OCI-LY7 (cell line): ENCODE data around the gene HPSE2. TPM values are rescaled to one million over a fixed set of nuclear protein-coding genes. Genes with fewer than 3 reads are reported as not detected.
"Not testable (repeated sequence)": the region's sequence is repeated elsewhere in the genome, so short reads cannot be mapped to it uniquely, and the experiment has no call there.

Source experiments
- BruUV-seq: library from RNA; stranded (reverse); fragments of 400-500 nt; replicated peaks from 2 replicates; lab custom pipeline; 2021; lab: Mats Ljungman, UMichigan
- CTCF ChIA-PET: fragments of 300-600 bp; sonication (Branson Sonifier 250); formaldehyde crosslinking; loops from one replicate; lab custom pipeline; 2022; ENCODE audit warnings: antibody characterized with exemption; ENCODE audit not compliant: unreplicated experiment; lab: Charles Lee
- POLR2A ChIA-PET: fragments of 300-600 bp; sonication (Branson Sonifier 250); formaldehyde crosslinking; loops from one replicate; lab custom pipeline; 2022; ENCODE audit warnings: antibody characterized with exemption; lab: Charles Lee
- DNase-seq: peaks from one replicate; pipeline ENCODE4 v3.0.0-alpha.2; 2015; ENCODE audit warnings: low spot score
- H2AFZ ChIP-seq: fragments of 200-600 bp; sonication (generic), shearing (Covaris generic); 2 replicates; pipeline ENCODE4 v1.6.1; 2014; ENCODE audit warnings: mild to moderate bottlenecking, antibody characterized with exemption, low read length, moderate library complexity
- H3K27ac ChIP-seq: fragments of 200-600 bp; sonication (generic); 2 replicates; pipeline ENCODE4 v1.5.1; 2014; ENCODE audit warnings: mixed run types, low read depth, mild to moderate bottlenecking, moderate library complexity, low read length, inconsistent platforms; ENCODE audit not compliant: poor library complexity, severe bottlenecking
- H3K36me3 ChIP-seq: fragments of 200-600 bp; sonication (generic); 2 replicates; pipeline ENCODE4 v1.6.1; 2014; ENCODE audit warnings: mild to moderate bottlenecking, antibody characterized with exemption, low read length, moderate library complexity, mixed read lengths; ENCODE audit not compliant: insufficient read depth
- H3K4me1 ChIP-seq: fragments of 200-600 bp; sonication (generic); 2 replicates; pipeline ENCODE4 v1.5.1; 2014; ENCODE audit warnings: mild to moderate bottlenecking, low read length; ENCODE audit not compliant: insufficient read depth, poor library complexity, severe bottlenecking
- H3K4me2 ChIP-seq: fragments of 200-600 bp; sonication (generic); 2 replicates; pipeline ENCODE4 v1.6.1; 2014; ENCODE audit warnings: mild to moderate bottlenecking, low read length
- H3K4me3 ChIP-seq: fragments of 200-600 bp; sonication (generic); 2 replicates; pipeline ENCODE4 v1.5.1; 2014; ENCODE audit warnings: mild to moderate bottlenecking, low read depth, low read length; ENCODE audit not compliant: poor library complexity, severe bottlenecking
- H3K79me2 ChIP-seq: fragments of 200-600 bp; sonication (generic); 2 replicates; pipeline ENCODE4 v1.6.1; 2016; ENCODE audit warnings: low read depth, mild to moderate bottlenecking, low read length, moderate library complexity, mixed read lengths; ENCODE audit not compliant: insufficient read depth
- H3K9me2 ChIP-seq: fragments of 200-600 bp; sonication (generic); 2 replicates; pipeline ENCODE4 v1.6.1; 2016; ENCODE audit warnings: mild to moderate bottlenecking, low read length, mixed read lengths; ENCODE audit not compliant: insufficient read depth
- H3K9me3 ChIP-seq: fragments of 200-600 bp; sonication (generic); 2 replicates; pipeline ENCODE4 v1.6.1; 2014; ENCODE audit warnings: mild to moderate bottlenecking, mixed run types, low read length, mixed read lengths
- H4K20me1 ChIP-seq: fragments of 200-600 bp; sonication (generic); 2 replicates; pipeline ENCODE4 v1.6.1; 2014; ENCODE audit warnings: mild to moderate bottlenecking, antibody characterized with exemption, low read length, moderate library complexity, mixed read lengths; ENCODE audit not compliant: insufficient read depth
- EZH2phosphoT487 ChIP-seq: fragments of 200-600 bp; sonication (generic); IDR thresholded peaks from 2 replicates; pipeline ENCODE4 v1.6.1; 2018; ENCODE audit warnings: low read depth, borderline replicate concordance, mild to moderate bottlenecking, mixed run types, antibody characterized with exemption, low read length, moderate library complexity, mixed read lengths
- intact Hi-C: fragments of 100-400 bp; cut with micrococcal nuclease; formaldehyde crosslinking; loops from one replicate; pipeline ENCODE4 v1.10.0; 2022; ENCODE audit not compliant: unreplicated experiment
- total RNA-seq, 2 experiments: library from RNA; depleted of rRNA in 1 of 2; stranded (reverse); fragments of >200 nt in 1 of 2; shearing (Covaris generic) in 1 of 2; gene quantifications; 2 replicates each; pipeline ENCODE4 v1.2.3, GENCODE V29; 2014 to 2022
- TF ChIP-seq, protein P1 (sequence below): fragments of 200-600 bp; sonication (generic); conservative IDR thresholded peaks from 2 replicates; pipeline ENCODE4 v1.5.1; 2014; ENCODE audit warnings: mild to moderate bottlenecking, antibody characterized with exemption, low read length, moderate library complexity, mixed read lengths

HPSE2 gene
- total RNA-seq, 2 experiments from 2014 or later, result not detected

DNA sequence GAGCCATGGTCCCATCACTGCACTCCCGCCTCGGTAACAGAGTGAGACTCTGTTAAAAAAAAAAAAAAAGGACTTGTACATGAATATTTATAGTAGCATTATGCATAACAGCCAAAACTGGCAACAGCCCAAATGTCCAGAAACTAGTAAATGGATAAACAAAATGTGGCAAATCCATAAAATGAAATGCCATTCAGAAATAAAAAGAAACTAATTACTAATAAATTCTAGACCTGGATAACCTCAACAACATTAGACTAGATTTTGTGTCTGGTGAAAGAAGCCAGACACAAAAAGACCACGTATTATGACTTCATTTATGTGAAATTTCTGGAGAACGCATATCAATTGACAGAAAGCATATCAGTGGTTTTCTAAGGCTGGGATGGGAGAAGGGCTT lies 74.5 kb downstream of the HPSE2 start:
- no peak for TF ChIP-seq EZH2phosphoT487
- TF ChIP-seq, protein P1, sequence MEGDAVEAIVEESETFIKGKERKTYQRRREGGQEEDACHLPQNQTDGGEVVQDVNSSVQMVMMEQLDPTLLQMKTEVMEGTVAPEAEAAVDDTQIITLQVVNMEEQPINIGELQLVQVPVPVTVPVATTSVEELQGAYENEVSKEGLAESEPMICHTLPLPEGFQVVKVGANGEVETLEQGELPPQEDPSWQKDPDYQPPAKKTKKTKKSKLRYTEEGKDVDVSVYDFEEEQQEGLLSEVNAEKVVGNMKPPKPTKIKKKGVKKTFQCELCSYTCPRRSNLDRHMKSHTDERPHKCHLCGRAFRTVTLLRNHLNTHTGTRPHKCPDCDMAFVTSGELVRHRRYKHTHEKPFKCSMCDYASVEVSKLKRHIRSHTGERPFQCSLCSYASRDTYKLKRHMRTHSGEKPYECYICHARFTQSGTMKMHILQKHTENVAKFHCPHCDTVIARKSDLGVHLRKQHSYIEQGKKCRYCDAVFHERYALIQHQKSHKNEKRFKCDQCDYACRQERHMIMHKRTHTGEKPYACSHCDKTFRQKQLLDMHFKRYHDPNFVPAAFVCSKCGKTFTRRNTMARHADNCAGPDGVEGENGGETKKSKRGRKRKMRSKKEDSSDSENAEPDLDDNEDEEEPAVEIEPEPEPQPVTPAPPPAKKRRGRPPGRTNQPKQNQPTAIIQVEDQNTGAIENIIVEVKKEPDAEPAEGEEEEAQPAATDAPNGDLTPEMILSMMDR, result no peak
- Histone ChIP-seq H3K4me2 (no peak overlapping the region), H2AFZ (no peak overlapping the region), H3K4me3 (no peak overlapping the region), H3K9me2 (no peaks in the 10 kb centered on the region), H3K4me1 (no peaks in the 10 kb centered on the region), H3K79me2 (no peaks in the 10 kb centered on the region), H3K27ac (no peak overlapping the region), H3K36me3 (no peaks in the 10 kb centered on the region), H4K20me1 (no peaks in the 10 kb centered on the region), H3K9me3 (no peaks in the 10 kb centered on the region)
- BruUV-seq, result no TSS peak
- no peak for DNase-seq
- ChIA-PET CTCF (no interaction called here), POLR2A (no interaction called here)
- intact Hi-C loops, result no loop called here

- POLR2A ChIA-PET, result no interaction called here
- BruUV-seq, result no TSS peak
- no peak overlapping the region for H2AFZ ChIP-seq
Measured at GRCh38 chr10:99143651-99144050, 92.0 kb downstream of the HPSE2 start.

DNA sequence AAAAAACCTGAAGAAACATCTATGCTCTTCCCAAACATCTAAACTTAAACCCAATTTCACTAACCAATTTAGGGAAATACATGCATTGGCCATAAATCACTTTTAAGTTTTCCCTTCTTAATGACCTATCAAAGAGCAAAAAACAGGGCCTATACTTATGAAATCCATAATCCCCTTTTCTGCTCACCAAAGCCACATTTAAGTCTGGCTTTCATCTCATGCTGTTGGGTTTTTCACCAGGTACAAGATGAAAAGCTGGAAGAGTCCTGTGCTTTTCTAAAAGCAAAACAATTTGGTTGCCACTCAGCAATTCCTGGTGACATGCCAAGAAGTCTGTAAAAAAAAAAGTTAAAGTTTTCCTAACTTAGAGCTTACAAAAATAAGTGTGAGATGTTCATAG lies 92.6 kb downstream of the HPSE2 start:
- H3K9me2 ChIP-seq, result no peaks in the 10 kb centered on the region
- ChIA-PET POLR2A (no interaction called here), CTCF (no interaction called here)
- intact Hi-C loops, result no loop called here
- H3K36me3 ChIP-seq, result no peaks in the 10 kb centered on the region
- no peak overlapping the region for H3K27ac ChIP-seq
- no peak for TF ChIP-seq EZH2phosphoT487
- TF ChIP-seq, protein P1, result no peak
- no peaks in the 10 kb centered on the region for H3K9me3 ChIP-seq
- no peak for DNase-seq
- no peaks in the 10 kb centered on the region for H4K20me1 ChIP-seq
- no peak overlapping the region for H3K4me3 ChIP-seq
- no peaks in the 10 kb centered on the region for H3K79me2 ChIP-seq
- no peak overlapping the region for H3K4me2 ChIP-seq
- H2AFZ ChIP-seq, result no peak overlapping the region
- no TSS peak for BruUV-seq
- no peaks in the 10 kb centered on the region for H3K4me1 ChIP-seq

More at GRCh38 chr10:99143651-99144050, 92.0 kb downstream of the HPSE2 start:
- DNase-seq, result no peak
- no peak overlapping the region for H3K4me3 ChIP-seq
- no peaks in the 10 kb centered on the region for H3K9me2 ChIP-seq
- H4K20me1 ChIP-seq, result no peaks in the 10 kb centered on the region
- TF ChIP-seq, protein P1, result no peak
- TF ChIP-seq EZH2phosphoT487, result no peak
- no peaks in the 10 kb centered on the region for H3K36me3 ChIP-seq
- H3K4me1 ChIP-seq, result no peaks in the 10 kb centered on the region
- CTCF ChIA-PET, result no interaction called here
- no peaks in the 10 kb centered on the region for H3K79me2 ChIP-seq
- intact Hi-C loops, result no loop called here
- no peak overlapping the region for H3K27ac ChIP-seq
- no peak overlapping the region for H3K4me2 ChIP-seq
- no peaks in the 10 kb centered on the region for H3K9me3 ChIP-seq

GRCh38 chr10:99132897-99133296 lies 102.8 kb downstream of the HPSE2 start:
- H3K9me3 ChIP-seq, CTCF ChIA-PET, H3K9me2 ChIP-seq, DNase-seq, H3K4me2 ChIP-seq, POLR2A ChIA-PET, BruUV-seq, H4K20me1 ChIP-seq, H2AFZ ChIP-seq, H3K4me1 ChIP-seq, H3K36me3 ChIP-seq, intact Hi-C loops, H3K79me2 ChIP-seq, H3K27ac ChIP-seq, H3K4me3 ChIP-seq: not testable (repeated sequence)
